ENCODE measurements around the gene SLC36A3. TPM values are rescaled to one million over a fixed set of nuclear protein-coding genes. Genes with fewer than 3 reads are reported as not detected.

SLC36A3 gene
- total and polyA plus RNA-seq, 2 of the 8 experiments (the other 6 are each of a cell fraction or from before 2014, with no cell fraction given), result not detected

DNA sequence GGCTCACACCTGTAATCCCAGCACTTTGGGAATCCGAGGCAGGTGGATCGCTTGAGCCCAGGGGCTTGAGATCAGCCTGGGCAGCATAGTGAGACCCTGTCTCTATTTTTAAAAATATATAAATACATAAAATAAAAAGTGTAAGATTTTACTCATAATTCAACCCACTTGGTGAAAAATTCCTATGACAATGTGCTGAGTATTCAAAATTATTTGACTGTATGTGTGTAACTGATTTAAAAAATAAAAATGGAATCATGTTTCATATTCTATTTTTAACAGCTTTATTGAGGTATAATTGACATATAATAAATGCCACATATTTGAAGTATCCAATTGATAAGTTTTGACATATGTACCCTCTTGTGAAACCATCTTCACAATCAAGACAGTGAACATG is 27.8 kb downstream of the SLC36A3 start:
- no peak overlapping the region for H2BK15ac ChIP-seq (ENCODE audit: low read length)
- no peak overlapping the region for H3K18ac ChIP-seq (ENCODE audit: extremely low read depth, low read length)
- H3K36me3 ChIP-seq (ENCODE audit: control insufficient read depth in 2 of 4, insufficient read depth in 4 of 4, low read length in 3 of 4), result no peaks in the 10 kb centered on the region
- no peaks in the 10 kb centered on the region for H3K23me2 ChIP-seq (ENCODE audit: low read depth, low read length)
- DNase-seq (ENCODE audit: low read depth in 1 of 2, low spot score in 2 of 2) (no peak), FAIRE-seq (no peak)
- H3K9me3 ChIP-seq (ENCODE audit: insufficient read depth in 2 of 2, low read depth in 1 of 2, low read length in 1 of 2), result no peaks in the 10 kb centered on the region
- H3K4me2 ChIP-seq (ENCODE audit: insufficient read depth in 1 of 2, low read depth in 2 of 2, low read length in 2 of 2), result no peak overlapping the region
- H2BK20ac ChIP-seq (ENCODE audit: low read length), result no peak overlapping the region
- H2AK5ac ChIP-seq (ENCODE audit: low read depth, low read length), result no peak overlapping the region
- H3K27me3 ChIP-seq (replicated peaks in 1 of 4; ENCODE audit: control insufficient read depth in 3 of 4, extremely low read depth in 1 of 4, insufficient read depth in 3 of 4, low read length in 3 of 4), result no peaks in the 10 kb centered on the region
- no peaks in the 10 kb centered on the region for H3K79me2 ChIP-seq (ENCODE audit: control insufficient read depth in 1 of 2, insufficient read depth in 2 of 2, low read length in 2 of 2)
- H3K27ac ChIP-seq (ENCODE audit: low read depth, low read length), result no peak overlapping the region
- no peak overlapping the region for H3K23ac ChIP-seq (ENCODE audit: insufficient read length)
- H3K9ac ChIP-seq (replicated peaks in 1 of 4; ENCODE audit: extremely low read depth in 1 of 4, low read depth in 3 of 4, low read length in 3 of 4), result no peak overlapping the region
- no peak overlapping the region for H3K56ac ChIP-seq (replicated peaks; ENCODE audit: insufficient read length, low read depth, low read length)
- H4K91ac ChIP-seq (replicated peaks; ENCODE audit: insufficient read length, low read length), result no peak overlapping the region
- CTCF ChIA-PET (ENCODE audit: partially characterized antibody), result interaction anchor here (0.8 to 1.3 kb wide), 3 partner anchors 9 to 28 kb away, joined by 3 read pairs; no protein-coding TSS in a partner anchor
- H3K14ac ChIP-seq (ENCODE audit: insufficient read length), result no peak overlapping the region
- no peak overlapping the region for H3K4ac ChIP-seq (replicated peaks; ENCODE audit: insufficient read length, low read depth, low read length)
- H2BK120ac ChIP-seq (replicated peaks; ENCODE audit: low read depth, low read length), result no peak overlapping the region
- H3K79me1 ChIP-seq (ENCODE audit: low read depth, low read length), result no peaks in the 10 kb centered on the region
- H4K8ac ChIP-seq (ENCODE audit: extremely low read depth, insufficient read depth, low read length), result no peak overlapping the region
- no peak overlapping the region for H4K5ac ChIP-seq (ENCODE audit: insufficient read length, low read depth, low read length)
- H2AFZ ChIP-seq (ENCODE audit: low read length), result no peak overlapping the region
- H3K4me1 ChIP-seq (replicated peaks in 1 of 4; ENCODE audit: control insufficient read depth in 3 of 4, insufficient read depth in 4 of 4, low read length in 3 of 4), result no peaks in the 10 kb centered on the region
- no peak overlapping the region for H2BK12ac ChIP-seq (ENCODE audit: low read depth, low read length)
- no peak overlapping the region for H3K4me3 ChIP-seq (ENCODE audit: extremely low read depth in 1 of 4, insufficient read depth in 2 of 4, low read depth in 3 of 4, low read length in 4 of 4)
- 88% methylated on average over 2 of the region's 2 CpGs; no CpG with 5 or more reads in 1 of the 2 experiments for WGBS, 2 experiments (ENCODE audit: extremely low coverage in 1 of 2, insufficient coverage in 1 of 2, insufficient read length in 1 of 2, insufficient replicate concordance in 2 of 2, low coverage in 1 of 2, low lambda C conversion rate in 2 of 2, missing lambda C conversion rate in 1 of 2)
- POLR2A ChIA-PET (ENCODE audit: partially characterized antibody), result no interaction called here
- no peak overlapping the region for H2BK5ac ChIP-seq (ENCODE audit: low read depth, low read length)
- H4K20me1 ChIP-seq (replicated peaks in 1 of 2; ENCODE audit: control insufficient read depth in 1 of 2, insufficient read depth in 2 of 2, low read length in 2 of 2), result no peaks in the 10 kb centered on the region
- TF ChIP-seq POLR2AphosphoS5 (IDR thresholded peaks at IDR 0.05; ENCODE audit: low read depth, low read length) (no peak), TAF1 (IDR thresholded peaks at IDR 0.05; ENCODE audit: low read depth, low read length) (no peak), BCL11A (IDR thresholded peaks at IDR 0.05; ENCODE audit: low read depth in 2 of 2, low read length in 2 of 2) (no peak), ZNF274 (IDR thresholded peaks at IDR 0.05; ENCODE audit: borderline replicate concordance, extremely low read depth, low read length) (no peak), TCF12 (IDR thresholded peaks at IDR 0.05; ENCODE audit: low read depth, low read length) (no peak), CEBPB (IDR thresholded peaks at IDR 0.05; ENCODE audit: low read depth, low read length) (no peak), SRF (IDR thresholded peaks at IDR 0.05; ENCODE audit: low read depth, low read length) (no peak), CBX5 (IDR thresholded peaks at IDR 0.05; ENCODE audit: low read depth, low read length) (no peak), RAD21 (IDR thresholded peaks at IDR 0.05 in 1 of 2, conservative IDR thresholded peaks at IDR 0.05 in 1 of 2; ENCODE audit: low read depth in 2 of 2, low read length in 2 of 2) (no peak), GTF2F1 (IDR thresholded peaks at IDR 0.05; ENCODE audit: borderline replicate concordance, low read depth, low read length) (no peak)
- TF ChIP-seq, protein P1, sequence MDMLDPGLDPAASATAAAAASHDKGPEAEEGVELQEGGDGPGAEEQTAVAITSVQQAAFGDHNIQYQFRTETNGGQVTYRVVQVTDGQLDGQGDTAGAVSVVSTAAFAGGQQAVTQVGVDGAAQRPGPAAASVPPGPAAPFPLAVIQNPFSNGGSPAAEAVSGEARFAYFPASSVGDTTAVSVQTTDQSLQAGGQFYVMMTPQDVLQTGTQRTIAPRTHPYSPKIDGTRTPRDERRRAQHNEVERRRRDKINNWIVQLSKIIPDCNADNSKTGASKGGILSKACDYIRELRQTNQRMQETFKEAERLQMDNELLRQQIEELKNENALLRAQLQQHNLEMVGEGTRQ (IDR thresholded peaks at IDR 0.05; ENCODE audit: low read length), result no peak

Measured in H1 (cell line).